ENCODE data around the gene CCDC167.

The CCDC167 gene

DNA sequence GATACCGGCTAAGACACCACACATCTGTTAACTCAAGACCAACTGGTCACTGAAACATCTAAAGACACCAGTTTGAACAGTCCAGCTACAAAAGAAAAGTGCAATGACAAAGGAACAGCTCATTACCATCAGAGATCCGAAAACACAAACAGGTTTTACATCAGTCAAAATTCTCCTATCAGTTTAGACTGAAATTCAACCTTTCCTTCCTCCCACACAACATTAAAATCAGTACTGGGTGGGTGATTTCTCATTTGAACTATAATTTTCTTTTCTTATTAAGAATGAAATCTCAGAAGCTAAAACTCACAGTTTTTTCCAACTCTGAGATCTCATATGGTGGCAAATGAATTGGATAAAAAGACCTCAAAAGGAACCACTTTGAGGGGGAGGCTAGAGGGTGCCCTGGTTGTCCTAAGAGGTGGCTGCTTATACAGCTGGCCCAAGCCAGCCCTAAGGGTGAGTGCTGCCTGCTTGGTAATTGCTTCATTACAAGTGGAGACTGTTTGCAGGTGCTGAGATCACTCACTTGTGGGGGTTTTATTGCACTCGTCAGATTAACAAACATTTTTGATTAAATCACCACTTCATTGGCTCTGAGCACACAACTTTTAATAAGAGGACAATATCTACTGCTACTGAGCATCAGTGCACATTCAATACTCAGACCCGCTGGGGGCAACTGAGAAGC is 4.3 kb downstream of the CCDC167 start:
- Histone ChIP-seq H3K9ac (no peak overlapping the region), H3K4me1 (ENCODE audit: low read depth, poor library complexity, severe bottlenecking) (peaks cover 10% of the 10 kb centered on the region)
- TF ChIP-seq CTCF (conservative IDR thresholded peaks at IDR 0.05; ENCODE audit: low read depth, low read length) = no peak

DNA sequence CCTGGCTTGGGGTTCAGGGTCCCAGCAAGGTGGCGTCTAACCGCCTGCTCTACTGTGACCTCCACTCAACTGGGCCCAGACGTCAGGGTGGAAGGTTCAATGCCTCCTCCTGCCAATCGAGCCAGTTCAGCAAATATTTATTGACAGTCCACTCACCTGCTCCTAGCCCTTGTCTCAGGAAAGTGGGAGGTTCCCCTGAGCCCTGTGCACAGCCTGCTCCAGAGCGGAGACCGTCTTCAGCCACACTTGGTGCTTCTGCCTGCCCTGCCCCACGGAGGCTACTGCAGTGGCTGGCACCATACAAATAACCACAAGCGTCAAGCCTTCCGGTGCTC is 6.1 kb downstream of the CCDC167 start:
- no peaks in the 10 kb centered on the region for H3K36me3 ChIP-seq (ENCODE audit: insufficient read depth)
- H4K20me1 ChIP-seq (ENCODE audit: insufficient read depth) = no peaks in the 10 kb centered on the region
- H3K27me3 ChIP-seq (ENCODE audit: insufficient read depth, low read depth) = no peaks in the 10 kb centered on the region
- TF ChIP-seq CTCF (conservative IDR thresholded peaks at IDR 0.05; ENCODE audit: low read depth, low read length) = no peak
- no peak overlapping the region for H3K27ac ChIP-seq
- H3K79me2 ChIP-seq (ENCODE audit: insufficient read depth, low read depth) = no peaks in the 10 kb centered on the region; the same call in 1 of the 2 replicates
- H3K9ac ChIP-seq = no peak overlapping the region
- no peak overlapping the region for H3K4me2 ChIP-seq
- no peak overlapping the region for H2AFZ ChIP-seq (ENCODE audit: low read depth)
- H3K4me3 ChIP-seq (IDR thresholded peaks at IDR 0.05; ENCODE audit: insufficient read depth, low read depth, low read length) = no peak overlapping the region
- H3K4me1 ChIP-seq (ENCODE audit: low read depth, poor library complexity, severe bottlenecking) = peaks cover 3% of the 10 kb centered on the region

More for the DNA sequence above, 4.3 kb downstream of the CCDC167 start:
- H2AFZ ChIP-seq (ENCODE audit: low read depth) = no peak overlapping the region
- no peaks in the 10 kb centered on the region for H3K36me3 ChIP-seq (ENCODE audit: insufficient read depth)
- no peak overlapping the region for H3K4me3 ChIP-seq (IDR thresholded peaks at IDR 0.05; ENCODE audit: insufficient read depth, low read depth, low read length)
- H3K79me2 ChIP-seq (ENCODE audit: insufficient read depth, low read depth) = no peaks in the 10 kb centered on the region; the same call in 1 of the 2 replicates
- H3K27ac ChIP-seq = no peak overlapping the region
- no peaks in the 10 kb centered on the region for H3K27me3 ChIP-seq (ENCODE audit: insufficient read depth, low read depth)
- H4K20me1 ChIP-seq (ENCODE audit: insufficient read depth) = no peaks in the 10 kb centered on the region
- H3K4me2 ChIP-seq = no peak overlapping the region

GRCh38 chr6:37492991-37493660 is 6.6 kb downstream of the CCDC167 start:
- Histone ChIP-seq H3K4me3 (IDR thresholded peaks at IDR 0.05; ENCODE audit: insufficient read depth, low read depth, low read length) (no peak overlapping the region), H3K9ac (no peak overlapping the region), H2AFZ (ENCODE audit: low read depth) (no peak overlapping the region), H3K36me3 (ENCODE audit: insufficient read depth) (no peaks in the 10 kb centered on the region), H3K27me3 (ENCODE audit: insufficient read depth, low read depth) (no peaks in the 10 kb centered on the region), H3K79me2 (ENCODE audit: insufficient read depth, low read depth) (no peaks in the 10 kb centered on the region; the same call in 1 of the 2 replicates), H4K20me1 (ENCODE audit: insufficient read depth) (no peaks in the 10 kb centered on the region), H3K4me2 (no peak overlapping the region), H3K4me1 (ENCODE audit: low read depth, poor library complexity, severe bottlenecking) (no peaks in the 10 kb centered on the region), H3K27ac (no peak overlapping the region)
- no peak for TF ChIP-seq CTCF (conservative IDR thresholded peaks at IDR 0.05; ENCODE audit: low read depth, low read length)

DNA sequence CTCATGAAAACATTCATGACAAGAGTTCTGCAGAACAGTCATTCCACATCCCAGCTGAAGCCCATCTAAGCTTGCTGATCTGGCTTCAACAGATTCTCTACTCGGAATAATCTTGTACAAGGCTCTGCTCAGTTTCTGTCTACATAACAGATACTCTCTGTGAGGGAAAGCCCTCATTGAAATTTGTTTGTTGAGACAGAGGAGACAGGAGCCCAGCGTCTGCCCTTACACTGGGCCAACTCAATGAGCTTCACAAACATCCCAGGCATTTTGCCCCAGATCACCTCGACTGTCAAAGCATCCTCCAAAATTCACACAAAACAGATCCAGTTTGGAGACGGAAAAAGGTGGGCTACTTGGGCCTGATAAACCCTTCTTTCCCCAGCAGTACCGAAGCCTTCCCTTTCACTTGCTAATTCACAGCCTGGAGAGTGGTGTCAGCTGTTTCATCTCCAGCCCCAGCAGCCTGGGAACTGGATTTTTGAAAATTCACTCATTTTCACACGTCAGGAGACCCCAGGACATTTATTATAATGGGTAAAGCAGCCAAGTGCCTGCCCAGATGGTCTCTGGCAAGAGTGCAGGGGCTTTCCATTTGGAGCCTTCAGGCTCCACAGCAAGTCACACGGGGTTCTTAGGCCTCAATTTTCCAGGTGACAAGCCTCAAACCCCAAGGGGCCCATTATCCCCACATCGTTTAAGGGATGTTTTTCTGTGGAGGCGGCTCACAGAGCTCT is 7.3 kb downstream of the CCDC167 start:
- no peak overlapping the region for H3K27ac ChIP-seq
- no peaks in the 10 kb centered on the region for H3K36me3 ChIP-seq (ENCODE audit: insufficient read depth)
- no peak overlapping the region for H3K9ac ChIP-seq
- H3K4me1 ChIP-seq (ENCODE audit: low read depth, poor library complexity, severe bottlenecking) = no peaks in the 10 kb centered on the region
- H4K20me1 ChIP-seq (ENCODE audit: insufficient read depth) = no peaks in the 10 kb centered on the region
- H2AFZ ChIP-seq (ENCODE audit: low read depth) = no peak overlapping the region
- no peaks in the 10 kb centered on the region for H3K27me3 ChIP-seq (ENCODE audit: insufficient read depth, low read depth)
- H3K4me3 ChIP-seq (IDR thresholded peaks at IDR 0.05; ENCODE audit: insufficient read depth, low read depth, low read length) = no peak overlapping the region
- TF ChIP-seq CTCF (conservative IDR thresholded peaks at IDR 0.05; ENCODE audit: low read depth, low read length) = no peak
- no peak overlapping the region for H3K4me2 ChIP-seq
- no peaks in the 10 kb centered on the region; the same call in 1 of the 2 replicates for H3K79me2 ChIP-seq (ENCODE audit: insufficient read depth, low read depth)

Measured in KMS-11 (cell line).